ENCODE results near the gene ANO1. TPM values are rescaled to one million over a fixed set of nuclear protein-coding genes. Genes with fewer than 3 reads are reported as not detected.

ANO1 gene
- total and polyA plus RNA-seq, 2 of the 8 experiments (the other 6 are each of a cell fraction or from before 2014, with no cell fraction given), result 4.7 to 5.0 TPM

GRCh38 chr11:70193411-70194292 lies 115.5 kb downstream of the ANO1 start:
- WGBS, 2 experiments (ENCODE audit: extremely low coverage in 1 of 2, insufficient coverage in 1 of 2, insufficient read length in 1 of 2, insufficient replicate concordance in 2 of 2, low coverage in 1 of 2, low lambda C conversion rate in 2 of 2, missing lambda C conversion rate in 1 of 2), result 86 to 100% methylated on average over 2 to 7 of the region's 7 CpGs
- H3K27me3 ChIP-seq (replicated peaks in 1 of 4; ENCODE audit: control insufficient read depth in 3 of 4, extremely low read depth in 1 of 4, insufficient read depth in 3 of 4, low read length in 3 of 4), result no peaks in the 10 kb centered on the region
- no peak overlapping the region for H3K56ac ChIP-seq (replicated peaks; ENCODE audit: insufficient read length, low read depth, low read length)
- no peak overlapping the region for H3K9ac ChIP-seq (replicated peaks in 1 of 4; ENCODE audit: extremely low read depth in 1 of 4, low read depth in 3 of 4, low read length in 3 of 4)
- H3K4me2 ChIP-seq (ENCODE audit: insufficient read depth in 1 of 2, low read depth in 2 of 2, low read length in 2 of 2), result no peak overlapping the region
- H3K23ac ChIP-seq (ENCODE audit: insufficient read length), result no peak overlapping the region
- ChIA-PET CTCF (ENCODE audit: partially characterized antibody) (interaction anchor here (2.4 to 2.9 kb wide), 4 partner anchors 242 to 283 kb away, joined by 12 to 22 read pairs (median 16); no protein-coding TSS in a partner anchor), POLR2A (ENCODE audit: partially characterized antibody) (no interaction called here)
- no peaks in the 10 kb centered on the region for H3K79me2 ChIP-seq (ENCODE audit: control insufficient read depth in 1 of 2, insufficient read depth in 2 of 2, low read length in 2 of 2)
- H2BK20ac ChIP-seq (ENCODE audit: low read length), result no peak overlapping the region
- H3K36me3 ChIP-seq (ENCODE audit: control insufficient read depth in 2 of 4, insufficient read depth in 4 of 4, low read length in 3 of 4), result no peaks in the 10 kb centered on the region
- H2BK15ac ChIP-seq (ENCODE audit: low read length), result no peak overlapping the region
- H3K14ac ChIP-seq (ENCODE audit: insufficient read length), result no peak overlapping the region
- H3K18ac ChIP-seq (ENCODE audit: extremely low read depth, low read length), result no peak overlapping the region
- H3K23me2 ChIP-seq (ENCODE audit: low read depth, low read length), result peaks cover 15% of the 10 kb centered on the region; the same call in 1 of the 2 replicates
- no peak overlapping the region for H2BK5ac ChIP-seq (ENCODE audit: low read depth, low read length)
- H3K27ac ChIP-seq (ENCODE audit: low read depth, low read length), result no peak overlapping the region; the same call in 1 of the 2 replicates
- H2BK120ac ChIP-seq (replicated peaks; ENCODE audit: low read depth, low read length), result no peak overlapping the region
- no peak overlapping the region for H2BK12ac ChIP-seq (ENCODE audit: low read depth, low read length)
- no peak overlapping the region for H3K4me3 ChIP-seq (ENCODE audit: extremely low read depth in 1 of 4, insufficient read depth in 2 of 4, low read depth in 3 of 4, low read length in 4 of 4)
- H4K5ac ChIP-seq (ENCODE audit: insufficient read length, low read depth, low read length), result no peak overlapping the region
- no peak overlapping the region for H2AK5ac ChIP-seq (ENCODE audit: low read depth, low read length)
- FAIRE-seq, result no peak
- no peak overlapping the region for H4K91ac ChIP-seq (replicated peaks; ENCODE audit: insufficient read length, low read length)
- no peaks in the 10 kb centered on the region for H3K79me1 ChIP-seq (ENCODE audit: low read depth, low read length)
- no peaks in the 10 kb centered on the region; a peak in 1 of 4 replicates for H3K9me3 ChIP-seq (ENCODE audit: insufficient read depth in 2 of 2, low read depth in 1 of 2, low read length in 1 of 2)
- no peak overlapping the region for H4K8ac ChIP-seq (ENCODE audit: extremely low read depth, insufficient read depth, low read length)
- no peak overlapping the region for H3K4ac ChIP-seq (replicated peaks; ENCODE audit: insufficient read length, low read depth, low read length)
- H2AFZ ChIP-seq (ENCODE audit: low read length), result no peak overlapping the region
- DNase-seq (ENCODE audit: low read depth in 1 of 2, low spot score in 2 of 2), result no peak
- peaks cover 0 to 16% of the 10 kb centered on the region in 2 experiments for H4K20me1 ChIP-seq (replicated peaks in 1 of 2; ENCODE audit: control insufficient read depth in 1 of 2, insufficient read depth in 2 of 2, low read length in 2 of 2)
- H3K4me1 ChIP-seq (replicated peaks in 1 of 4; ENCODE audit: control insufficient read depth in 3 of 4, insufficient read depth in 4 of 4, low read length in 3 of 4), result no peaks in the 10 kb centered on the region
- TF ChIP-seq HDAC6 (IDR thresholded peaks at IDR 0.05; ENCODE audit: low read depth, low read length), result no peak
- no peak for TF ChIP-seq SIN3A (conservative IDR thresholded peaks at IDR 0.05 in 1 of 2, IDR thresholded peaks at IDR 0.05 in 1 of 2; ENCODE audit: low read depth in 1 of 2, low read length in 2 of 2)
- TF ChIP-seq CEBPB (IDR thresholded peaks at IDR 0.05; ENCODE audit: low read depth, low read length), result no peak
- no peak for TF ChIP-seq RBBP5 (IDR thresholded peaks at IDR 0.05; ENCODE audit: borderline replicate concordance, low read depth, low read length)
- no peak for TF ChIP-seq SIX5 (IDR thresholded peaks at IDR 0.05; ENCODE audit: low read depth, low read length)
- TF ChIP-seq SAP30 (IDR thresholded peaks at IDR 0.05; ENCODE audit: insufficient read depth, insufficient replicate concordance, low read length), result no peak
- no peak for TF ChIP-seq POLR2AphosphoS5 (IDR thresholded peaks at IDR 0.05; ENCODE audit: low read depth, low read length)
- TF ChIP-seq SP2 (IDR thresholded peaks at IDR 0.05; ENCODE audit: low read length), result no peak
- TF ChIP-seq HDAC2 (IDR thresholded peaks at IDR 0.05; ENCODE audit: borderline replicate concordance in 1 of 2, low read depth in 2 of 2, low read length in 2 of 2), result no peak
- TF ChIP-seq MAFK (IDR thresholded peaks at IDR 0.05; ENCODE audit: low read depth, low read length), result no peak
- no peak for TF ChIP-seq EGR1 (IDR thresholded peaks at IDR 0.05; ENCODE audit: borderline replicate concordance, low read depth, low read length)
- TF ChIP-seq ASH2L (IDR thresholded peaks at IDR 0.05; ENCODE audit: low read length), result no peak
- no peak for TF ChIP-seq YY1 (IDR thresholded peaks at IDR 0.05; ENCODE audit: low read depth, low read length)
